OCI-LY7 (cell line): Measurements from ENCODE around the gene RAB26.
"Not testable (repeated sequence)": the region's sequence is repeated elsewhere in the genome, so short reads cannot be mapped to it uniquely, and the experiment has no call there.

Experiments
- CTCF ChIP-seq: fragments of 200-600 bp; sonication (generic); conservative IDR thresholded peaks from 2 replicates; pipeline ENCODE4 v1.5.1; 2014; ENCODE audit warnings: mild to moderate bottlenecking, antibody characterized with exemption, low read length, moderate library complexity, mixed read lengths
- EZH2phosphoT487 ChIP-seq: fragments of 200-600 bp; sonication (generic); IDR thresholded peaks from 2 replicates; pipeline ENCODE4 v1.6.1; 2018; ENCODE audit warnings: low read depth, borderline replicate concordance, mild to moderate bottlenecking, mixed run types, antibody characterized with exemption, low read length, moderate library complexity, mixed read lengths

GRCh38 chr16:2110332-2111008 lies 38.0 kb upstream of the RAB26 start:
- TF ChIP-seq CTCF, EZH2phosphoT487: not testable (repeated sequence)
